ENCODE measurements around the gene QRICH1.

DNA sequence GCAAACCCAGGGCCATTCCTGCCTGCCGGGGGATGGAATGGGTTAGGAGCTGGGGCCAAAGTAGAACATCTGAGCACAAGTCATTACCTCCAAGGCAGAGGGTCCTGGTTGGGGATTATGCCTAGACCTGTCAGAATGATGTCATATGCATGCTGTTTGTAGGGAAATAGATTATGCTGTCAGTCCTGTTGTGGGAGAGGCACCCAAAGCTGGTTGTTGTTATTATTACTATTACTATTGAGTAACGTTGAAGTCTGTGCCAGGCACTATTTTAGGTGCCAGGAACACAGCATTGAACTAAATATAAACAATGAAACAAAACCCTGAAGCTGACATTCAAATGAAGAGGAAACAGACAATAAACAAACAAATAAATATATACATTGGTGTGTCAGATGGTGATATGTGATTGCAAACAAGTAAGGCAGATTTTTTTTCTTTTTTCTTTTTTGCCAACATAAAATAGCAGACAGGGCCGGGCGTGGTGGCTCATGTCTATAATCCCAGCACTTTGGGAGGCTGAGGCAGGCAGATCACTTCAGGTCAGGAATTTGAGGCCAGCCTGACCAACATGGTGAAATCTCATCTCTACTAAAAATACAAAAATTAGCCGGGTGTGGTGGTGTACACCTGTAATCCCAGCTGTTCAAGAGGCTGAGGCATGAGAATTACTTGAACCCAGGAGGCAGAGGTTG is 101.9 kb downstream of the QRICH1 start:
- TF ChIP-seq CTCF (IDR thresholded peaks at IDR 0.05) (no peak), POLR2A (IDR thresholded peaks at IDR 0.05) (no peak)
